Ascending aorta (tissue), 2 donors: ENCODE measurements around the gene PRKACA. TPM values are rescaled to one million over a fixed set of nuclear protein-coding genes. Genes with fewer than 3 reads are reported as not detected.

Experiments used
- DNase-seq, 2 donors: peaks; one replicate each; pipeline ENCODE4 v3.0.0-alpha.2; 2019; ENCODE audit warnings: low spot score in 2 of 2
- H3K27ac ChIP-seq, 2 donors: fragments of 200-600 bp; sonication (generic); one replicate each; pipeline ENCODE4 v1.5.1; 2016 to 2017; ENCODE audit warnings: mild to moderate bottlenecking in 1 of 2
- H3K27me3 ChIP-seq: fragments of 200-600 bp; sonication (generic); one replicate; pipeline ENCODE4 v1.5.1; 2017
- H3K36me3 ChIP-seq, 2 donors: fragments of 200-600 bp; sonication (generic); one replicate each; pipeline ENCODE4 v1.5.1; 2016
- H3K4me1 ChIP-seq, 2 donors: fragments of 200-600 bp; sonication (generic); one replicate each; pipeline ENCODE4 v1.5.1; 2016 to 2017; ENCODE audit warnings: mild to moderate bottlenecking in 1 of 2
- H3K4me3 ChIP-seq, 2 donors: fragments of 200-600 bp; sonication (generic); one replicate each; pipeline ENCODE4 v1.5.1; 2016 to 2017; ENCODE audit warnings: mild to moderate bottlenecking in 1 of 2
- H3K9me3 ChIP-seq, 2 donors: fragments of 200-600 bp; sonication (generic); one replicate each; pipeline ENCODE4 v1.5.1; 2016
- CTCF ChIP-seq, 3 experiments: fragments of 200-600 bp in 2 of 3; fragments of 450-650 bp in 1 of 3; sonication (generic) in 2 of 3; IDR thresholded peaks; one replicate each; pipeline ENCODE4 v1.5.1; 2016 to 2019; ENCODE audit warnings: antibody characterized with exemption in 3 of 3, mild to moderate bottlenecking in 1 of 3, moderate library complexity in 1 of 3
- intact Hi-C: fragments of 100-400 bp; cut with DNase I; formaldehyde crosslinking; loops from one replicate; pipeline ENCODE4 v1.15.1; 2023
- total RNA-seq: library from RNA; depleted of rRNA; stranded (reverse); fragments of >200 nt; gene quantifications from one replicate; pipeline ENCODE4 v1.1.0, GENCODE V29; 2016

Gene PRKACA
- total RNA-seq, 1 donor from 2014 or later: 92.6 TPM

- Histone ChIP-seq H3K36me3 (peaks cover 10 to 12% of the 10 kb centered on the region in 2 donors), H3K9me3 (peaks cover 5 to 7% of the 10 kb centered on the region in 2 donors), H3K4me1 (peaks cover 3 to 9% of the 10 kb centered on the region in 2 donors), H3K4me3 (peak overlapping the region; percentile 80 to 90), H3K27ac (peak overlapping the region; percentile 52 to 92), H3K27me3 (no peaks in the 10 kb centered on the region)
- peak in 1 of 3 experiments; percentile 30 for TF ChIP-seq CTCF (IDR thresholded peaks at IDR 0.05)
- DNase-seq: peak in 1 of 2 donors; percentile 77
- intact Hi-C loops: loop anchor here (2.0 kb wide), 2 partner anchors 17 to 29 kb away; no protein-coding TSS in a partner anchor
These were observed 27.7 kb downstream of the PRKACA start for GRCh38 chr19:14089662-14090508.

- H3K4me1 ChIP-seq: peaks cover 3 to 9% of the 10 kb centered on the region in 2 donors
- no peak for DNase-seq
- no peaks in the 10 kb centered on the region for H3K27me3 ChIP-seq
- peaks cover 10 to 12% of the 10 kb centered on the region in 2 donors for H3K36me3 ChIP-seq
- intact Hi-C loops: no loop called here
- H3K9me3 ChIP-seq: peaks cover 5 to 7% of the 10 kb centered on the region in 2 donors
- peak overlapping the region; percentile 80 to 90 for H3K4me3 ChIP-seq
- no peak for TF ChIP-seq CTCF (IDR thresholded peaks at IDR 0.05)
- H3K27ac ChIP-seq: peak overlapping the region; percentile 1 to 92
These were observed 28.2 kb downstream of the PRKACA start for GRCh38 chr19:14089412-14089661.

- Histone ChIP-seq H3K27me3 (no peaks in the 10 kb centered on the region), H3K9me3 (peaks cover 5 to 7% of the 10 kb centered on the region in 2 donors), H3K4me1 (peaks cover 3 to 9% of the 10 kb centered on the region in 2 donors), H3K4me3 (peak overlapping the region; percentile 80 to 90), H3K27ac (peak overlapping the region; percentile 1 to 92), H3K36me3 (peaks cover 10 to 12% of the 10 kb centered on the region in 2 donors)
- DNase-seq: no peak
- intact Hi-C loops: no loop called here
- TF ChIP-seq CTCF (IDR thresholded peaks at IDR 0.05): no peak
These were observed 28.7 kb downstream of the PRKACA start for GRCh38 chr19:14088634-14089411.

GRCh38 chr19:14086098-14086497, 31.5 kb downstream of the PRKACA start:
- intact Hi-C loops: no loop called here
- Histone ChIP-seq H3K36me3 (peaks cover 5 to 12% of the 10 kb centered on the region in 2 donors), H3K4me3 (no peak overlapping the region), H3K9me3 (no peaks in the 10 kb centered on the region), H3K27ac (no peak overlapping the region), H3K27me3 (no peaks in the 10 kb centered on the region), H3K4me1 (peaks cover 7 to 12% of the 10 kb centered on the region in 2 donors)
- no peak for TF ChIP-seq CTCF (IDR thresholded peaks at IDR 0.05)
- DNase-seq: no peak

GRCh38 chr19:14085309-14085995, 32.1 kb downstream of the PRKACA start, which contains the start of gene C19orf67:
Gene C19orf67, minus strand, starts transcription at chr19:14085783. Its CDS starts 156 bp downstream, at chr19:14085627.
- H3K27ac ChIP-seq: no peak within 1 kb of the TSS
- DNase-seq: no peak
- H3K4me3 ChIP-seq: no peak within 1 kb of the TSS
- H3K36me3 ChIP-seq: peaks cover 5 to 12% of the 10 kb centered on the region in 2 donors
- H3K4me1 ChIP-seq: peaks cover 7 to 17% of the 10 kb centered on the region in 2 donors
- no peaks in the 10 kb centered on the region for H3K9me3 ChIP-seq
- no peak for TF ChIP-seq CTCF (IDR thresholded peaks at IDR 0.05)
- intact Hi-C loops: no loop called here
- no peaks in the 10 kb centered on the region for H3K27me3 ChIP-seq
